Measurements from ENCODE around the gene TIGD6.

The TIGD6 gene

GRCh38 chr5:150014456-150014855 lies 14.0 kb upstream of the TIGD6 start:
- no peak overlapping the region for H3K4me3 ChIP-seq (ENCODE audit: low read length)

DNA sequence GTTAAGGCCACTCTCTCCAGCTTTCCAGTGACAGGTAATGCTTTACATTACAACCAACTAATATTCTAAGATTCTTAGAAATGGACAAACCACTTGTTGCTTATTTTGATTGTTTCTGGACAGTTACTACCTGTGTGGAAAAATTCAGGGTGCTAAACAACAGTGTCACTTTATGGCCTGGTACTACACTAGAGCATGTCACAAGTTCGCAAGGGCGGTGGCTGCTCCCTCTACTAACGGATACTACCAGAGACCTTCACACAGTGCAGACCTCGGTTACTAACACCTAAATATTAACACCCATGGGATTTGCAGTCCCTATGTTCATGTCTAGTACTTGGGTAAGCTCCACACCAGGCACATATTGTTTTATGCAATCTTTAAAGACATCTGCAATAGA lies 13.5 kb upstream of the TIGD6 start:
- Histone ChIP-seq H3K4me3 (ENCODE audit: low read length) (no peak overlapping the region), H3K9me3 (ENCODE audit: control insufficient read depth, insufficient read depth, low read length) (peaks cover 18% of the 10 kb centered on the region; the same call in 1 of the 2 replicates), H3K79me2 (ENCODE audit: control insufficient read depth, low read length) (peaks cover 6% of the 10 kb centered on the region), H3K9me2 (replicated peaks; ENCODE audit: control insufficient read depth, low read length) (no peaks in the 10 kb centered on the region), H4K20me1 (ENCODE audit: control insufficient read depth, insufficient read depth, low read depth, low read length) (no peaks in the 10 kb centered on the region), H3F3A (ENCODE audit: control insufficient read depth, insufficient read depth) (no peaks in the 10 kb centered on the region), H3K27me3 (ENCODE audit: control insufficient read depth, low read length) (no peaks in the 10 kb centered on the region), H3K36me3 (ENCODE audit: control insufficient read depth, low read length) (peaks cover 99% of the 10 kb centered on the region), H3K4me2 (ENCODE audit: low read length) (no peak overlapping the region), H3K27ac (ENCODE audit: low read depth, low read length) (no peak overlapping the region), H3K4me1 (ENCODE audit: control insufficient read depth, low read length) (no peaks in the 10 kb centered on the region)
- TF ChIP-seq EZH2phosphoT487 (IDR thresholded peaks at IDR 0.05; ENCODE audit: borderline replicate concordance, low read length) = no peak
- TF ChIP-seq, protein P1, sequence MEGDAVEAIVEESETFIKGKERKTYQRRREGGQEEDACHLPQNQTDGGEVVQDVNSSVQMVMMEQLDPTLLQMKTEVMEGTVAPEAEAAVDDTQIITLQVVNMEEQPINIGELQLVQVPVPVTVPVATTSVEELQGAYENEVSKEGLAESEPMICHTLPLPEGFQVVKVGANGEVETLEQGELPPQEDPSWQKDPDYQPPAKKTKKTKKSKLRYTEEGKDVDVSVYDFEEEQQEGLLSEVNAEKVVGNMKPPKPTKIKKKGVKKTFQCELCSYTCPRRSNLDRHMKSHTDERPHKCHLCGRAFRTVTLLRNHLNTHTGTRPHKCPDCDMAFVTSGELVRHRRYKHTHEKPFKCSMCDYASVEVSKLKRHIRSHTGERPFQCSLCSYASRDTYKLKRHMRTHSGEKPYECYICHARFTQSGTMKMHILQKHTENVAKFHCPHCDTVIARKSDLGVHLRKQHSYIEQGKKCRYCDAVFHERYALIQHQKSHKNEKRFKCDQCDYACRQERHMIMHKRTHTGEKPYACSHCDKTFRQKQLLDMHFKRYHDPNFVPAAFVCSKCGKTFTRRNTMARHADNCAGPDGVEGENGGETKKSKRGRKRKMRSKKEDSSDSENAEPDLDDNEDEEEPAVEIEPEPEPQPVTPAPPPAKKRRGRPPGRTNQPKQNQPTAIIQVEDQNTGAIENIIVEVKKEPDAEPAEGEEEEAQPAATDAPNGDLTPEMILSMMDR (IDR thresholded peaks at IDR 0.05; ENCODE audit: low read depth, low read length, poor library complexity, severe bottlenecking) = no peak

More at GRCh38 chr5:150014456-150014855, 14.0 kb upstream of the TIGD6 start:
- no peaks in the 10 kb centered on the region for H3F3A ChIP-seq (ENCODE audit: control insufficient read depth, insufficient read depth)
- no peaks in the 10 kb centered on the region for H3K27me3 ChIP-seq (ENCODE audit: control insufficient read depth, low read length)
- TF ChIP-seq, protein P1 (IDR thresholded peaks at IDR 0.05; ENCODE audit: low read depth, low read length, poor library complexity, severe bottlenecking) = no peak
- TF ChIP-seq EZH2phosphoT487 (IDR thresholded peaks at IDR 0.05; ENCODE audit: borderline replicate concordance, low read length) = no peak
- H3K9me3 ChIP-seq (ENCODE audit: control insufficient read depth, insufficient read depth, low read length) = peaks cover 18% of the 10 kb centered on the region; the same call in 1 of the 2 replicates
- H3K9me2 ChIP-seq (replicated peaks; ENCODE audit: control insufficient read depth, low read length) = no peaks in the 10 kb centered on the region
- no peaks in the 10 kb centered on the region for H4K20me1 ChIP-seq (ENCODE audit: control insufficient read depth, insufficient read depth, low read depth, low read length)
- H3K4me2 ChIP-seq (ENCODE audit: low read length) = no peak overlapping the region
- H3K79me2 ChIP-seq (ENCODE audit: control insufficient read depth, low read length) = peaks cover 6% of the 10 kb centered on the region
- no peak overlapping the region for H3K27ac ChIP-seq (ENCODE audit: low read depth, low read length)
- H3K36me3 ChIP-seq (ENCODE audit: control insufficient read depth, low read length) = peaks cover 99% of the 10 kb centered on the region
- no peaks in the 10 kb centered on the region for H3K4me1 ChIP-seq (ENCODE audit: control insufficient read depth, low read length)

DNA sequence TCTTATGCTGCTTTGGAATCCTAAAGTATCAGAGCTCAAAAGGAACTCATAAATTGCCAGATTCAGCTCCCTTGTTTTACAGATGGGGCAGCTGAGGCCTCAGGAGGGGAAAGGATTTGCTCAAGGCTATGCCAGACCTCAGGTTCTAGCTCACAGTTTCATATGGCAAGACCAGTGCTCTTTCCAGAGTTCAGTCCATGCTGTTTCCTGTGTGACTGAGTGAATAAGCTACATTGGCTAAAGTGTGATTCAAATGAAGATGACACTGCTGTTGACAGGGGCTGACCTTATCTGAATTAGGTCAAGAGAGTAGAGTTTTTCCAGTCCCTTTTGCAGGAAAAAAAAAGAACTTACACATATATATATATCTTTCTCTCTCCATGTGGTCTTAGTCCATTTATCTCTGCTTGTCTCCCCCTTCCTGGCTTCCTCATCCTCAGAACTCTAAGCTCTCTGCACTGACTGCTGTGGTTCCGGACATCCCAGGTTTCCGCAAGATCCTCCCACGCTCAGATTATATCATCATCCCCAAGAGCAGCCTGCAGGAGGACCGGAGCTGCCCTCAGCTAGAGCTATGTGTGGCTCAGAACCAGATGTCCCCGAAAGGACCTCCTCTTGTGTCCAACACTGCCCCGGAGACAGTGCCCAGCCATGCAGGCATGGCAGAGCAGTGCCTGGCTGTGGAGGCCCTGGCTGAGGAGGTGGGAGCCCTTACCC lies 9.4 kb upstream of the TIGD6 start:
- Histone ChIP-seq H3K4me2 (ENCODE audit: low read length) (no peak overlapping the region), H3K9me3 (ENCODE audit: control insufficient read depth, insufficient read depth, low read length) (peaks cover 4% of the 10 kb centered on the region; the same call in 1 of the 2 replicates), H3F3A (ENCODE audit: control insufficient read depth, insufficient read depth) (no peaks in the 10 kb centered on the region), H4K20me1 (ENCODE audit: control insufficient read depth, insufficient read depth, low read depth, low read length) (peaks cover 3% of the 10 kb centered on the region; the same call in 1 of the 2 replicates), H3K36me3 (ENCODE audit: control insufficient read depth, low read length) (peaks cover 95% of the 10 kb centered on the region), H3K27me3 (ENCODE audit: control insufficient read depth, low read length) (no peaks in the 10 kb centered on the region), H3K79me2 (ENCODE audit: control insufficient read depth, low read length) (peaks cover 38% of the 10 kb centered on the region), H3K4me1 (ENCODE audit: control insufficient read depth, low read length) (no peaks in the 10 kb centered on the region), H3K4me3 (ENCODE audit: low read length) (no peak overlapping the region), H3K27ac (ENCODE audit: low read depth, low read length) (no peak overlapping the region), H3K9me2 (replicated peaks; ENCODE audit: control insufficient read depth, low read length) (no peaks in the 10 kb centered on the region)
- TF ChIP-seq, protein P1 (IDR thresholded peaks at IDR 0.05; ENCODE audit: low read depth, low read length, poor library complexity, severe bottlenecking) = no peak
- no peak for TF ChIP-seq EZH2phosphoT487 (IDR thresholded peaks at IDR 0.05; ENCODE audit: borderline replicate concordance, low read length)

Data from DOHH2 (cell line).